ENCODE results near the gene IHH.

The IHH gene

DNA sequence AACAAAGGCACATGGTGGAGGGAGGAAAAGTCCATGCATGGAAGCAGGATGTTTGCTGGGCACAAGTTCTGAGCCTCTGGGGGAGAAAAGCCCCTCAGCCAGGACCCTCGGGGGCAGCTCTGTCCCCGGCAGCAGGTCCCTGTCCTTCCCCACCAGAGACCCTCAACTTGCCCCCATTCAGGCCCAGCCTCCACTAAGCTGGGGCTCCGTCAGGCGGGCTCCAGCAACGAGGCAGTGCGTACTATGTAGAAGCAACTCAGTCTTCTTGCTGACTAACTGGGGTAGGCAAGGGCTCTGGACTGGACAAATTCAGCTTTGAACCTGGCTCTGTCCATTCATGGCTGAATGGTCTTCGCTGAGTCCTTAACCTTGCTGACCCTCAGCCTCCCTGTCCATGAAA, 42.4 kb downstream of the IHH start:
- no peak for DNase-seq

DNA sequence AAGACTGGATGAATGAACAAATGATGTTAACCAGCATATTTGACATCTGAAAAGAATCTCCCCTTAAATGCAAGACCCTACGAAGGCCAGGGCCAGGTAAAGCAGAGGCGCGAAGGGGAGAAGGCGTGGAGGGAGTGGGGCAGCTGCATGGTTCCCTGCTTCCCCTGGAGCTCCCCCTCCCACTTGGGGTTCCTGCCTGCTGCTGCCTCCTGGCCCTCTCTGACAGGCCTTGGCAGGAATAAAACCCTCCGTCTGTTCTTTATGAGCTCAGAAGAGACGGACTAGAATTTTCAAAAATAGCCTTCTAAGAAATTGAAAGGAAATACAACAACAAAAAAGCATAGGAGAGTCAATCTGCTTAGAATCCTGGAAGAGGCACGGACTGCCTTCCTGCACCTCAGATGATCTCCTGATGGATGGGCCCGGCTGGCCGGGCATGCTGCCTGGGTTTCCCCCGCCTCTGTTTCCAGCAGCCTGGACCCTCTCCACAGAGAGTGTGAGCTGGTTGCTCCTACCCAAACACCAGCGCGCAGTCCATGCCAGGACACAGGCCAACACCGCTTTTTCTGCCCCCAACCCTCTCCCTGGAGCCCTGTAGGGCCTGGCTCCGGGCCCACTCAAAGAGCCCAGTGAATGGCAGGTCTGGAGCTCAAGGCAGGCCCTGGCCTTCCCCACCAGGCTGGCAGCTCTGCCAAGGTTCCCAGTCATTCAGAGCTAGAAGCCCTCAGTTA, 43.4 kb downstream of the IHH start:
- no peak for DNase-seq

DNA sequence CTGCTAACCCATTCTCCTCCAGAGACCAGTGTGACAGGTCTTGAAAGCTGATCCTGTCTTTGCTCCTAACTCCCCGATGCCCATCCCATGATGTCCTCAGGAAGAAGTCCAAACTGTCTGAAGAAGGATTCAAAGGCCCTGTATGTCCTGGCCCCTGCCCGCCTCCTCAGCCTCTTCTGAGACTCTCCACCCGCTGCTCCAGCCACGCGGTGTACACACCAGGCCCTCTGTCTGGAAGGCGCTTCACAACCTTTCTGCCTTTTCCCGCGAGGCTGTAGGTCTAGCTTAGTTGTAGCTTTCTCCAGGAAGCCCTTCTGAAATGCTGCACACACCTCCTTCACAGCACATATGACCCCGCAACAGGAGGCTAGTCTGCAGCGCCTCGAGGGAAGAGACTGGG, 44.0 kb downstream of the IHH start:
- DNase-seq = no peak

DNA sequence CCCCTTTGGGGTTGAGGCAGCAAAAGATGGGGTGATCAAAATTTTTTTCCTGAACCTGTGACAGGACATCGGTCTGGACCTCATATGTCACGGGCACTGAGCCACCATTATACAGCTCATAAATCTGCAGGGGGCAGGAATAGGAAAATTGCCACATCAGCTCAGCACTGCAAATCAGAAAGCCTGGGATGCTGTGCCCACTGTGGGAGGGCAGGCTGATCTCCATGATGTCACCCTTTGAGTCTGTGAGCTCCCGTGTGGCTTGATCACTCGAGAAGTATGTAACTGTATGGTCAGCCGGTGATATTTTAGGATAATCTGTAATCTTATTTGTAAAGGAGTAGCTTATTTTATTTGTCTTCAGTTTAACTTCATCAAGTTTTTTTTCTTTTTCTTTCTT, 49.8 kb downstream of the IHH start:
- DNase-seq = no peak

DNA sequence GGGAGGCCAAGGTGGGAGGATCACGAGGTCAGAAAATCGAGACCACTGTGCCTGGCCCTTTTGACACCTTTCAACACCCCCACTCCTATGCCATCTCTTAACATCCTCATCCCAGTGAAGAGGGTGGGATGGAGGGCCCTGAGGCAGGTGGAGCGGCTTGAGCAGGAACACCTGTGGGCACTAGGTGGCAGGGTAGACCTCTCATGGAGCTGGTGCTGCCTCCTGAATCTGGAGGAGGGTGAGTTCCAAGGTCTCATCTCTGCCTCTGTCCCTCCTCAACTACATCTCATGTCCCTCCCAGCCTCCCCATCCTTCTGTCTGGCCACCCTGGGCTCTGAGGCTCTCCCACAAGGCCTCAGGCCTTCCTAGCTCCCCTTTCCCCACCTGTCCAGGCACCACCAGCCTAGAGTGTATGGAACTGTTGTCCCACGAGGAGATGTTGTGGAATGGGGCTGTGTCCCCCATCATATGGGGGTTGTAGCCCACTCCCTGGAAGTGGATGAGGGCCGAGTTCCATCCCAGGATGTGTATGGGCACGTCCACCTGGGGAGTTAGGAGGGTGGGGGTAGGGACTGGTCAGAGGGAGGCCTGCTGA, 50.5 kb downstream of the IHH start:
- DNase-seq = no peak

DNA sequence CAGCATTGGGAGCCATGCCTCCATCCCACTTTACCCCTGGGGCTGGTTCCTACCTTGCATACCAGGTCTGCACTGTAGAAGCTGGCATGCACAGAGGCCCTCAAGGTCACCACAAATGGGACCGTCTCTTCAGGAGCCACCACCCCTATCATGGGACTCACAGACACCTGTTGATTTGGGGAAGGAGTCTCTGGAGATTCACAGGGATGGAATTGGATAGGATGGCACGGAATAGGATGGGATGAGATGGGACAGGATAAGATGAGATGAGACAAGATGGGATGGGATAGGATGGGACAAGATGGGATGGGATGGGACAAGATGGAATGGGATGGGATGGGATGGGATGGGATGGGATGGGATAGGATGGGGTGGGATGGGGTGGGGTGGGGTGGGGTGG, 51.4 kb downstream of the IHH start:
- DNase-seq = no peak

Measured in NCI-H1048 (cell line).